ENCODE results near the gene RPS6KA2.

Gene RPS6KA2

GRCh38 chr6:166361077-166361429 is 266.0 kb downstream of the RPS6KA2 start:
- no peak overlapping the region for H3K4me3 ChIP-seq (replicated peaks in 1 of 2; ENCODE audit: low read depth in 2 of 2, low read length in 2 of 2)
- peak; percentile 37 to 67 for DNase-seq (ENCODE audit: low read depth in 2 of 2)
- TF ChIP-seq, protein P1, sequence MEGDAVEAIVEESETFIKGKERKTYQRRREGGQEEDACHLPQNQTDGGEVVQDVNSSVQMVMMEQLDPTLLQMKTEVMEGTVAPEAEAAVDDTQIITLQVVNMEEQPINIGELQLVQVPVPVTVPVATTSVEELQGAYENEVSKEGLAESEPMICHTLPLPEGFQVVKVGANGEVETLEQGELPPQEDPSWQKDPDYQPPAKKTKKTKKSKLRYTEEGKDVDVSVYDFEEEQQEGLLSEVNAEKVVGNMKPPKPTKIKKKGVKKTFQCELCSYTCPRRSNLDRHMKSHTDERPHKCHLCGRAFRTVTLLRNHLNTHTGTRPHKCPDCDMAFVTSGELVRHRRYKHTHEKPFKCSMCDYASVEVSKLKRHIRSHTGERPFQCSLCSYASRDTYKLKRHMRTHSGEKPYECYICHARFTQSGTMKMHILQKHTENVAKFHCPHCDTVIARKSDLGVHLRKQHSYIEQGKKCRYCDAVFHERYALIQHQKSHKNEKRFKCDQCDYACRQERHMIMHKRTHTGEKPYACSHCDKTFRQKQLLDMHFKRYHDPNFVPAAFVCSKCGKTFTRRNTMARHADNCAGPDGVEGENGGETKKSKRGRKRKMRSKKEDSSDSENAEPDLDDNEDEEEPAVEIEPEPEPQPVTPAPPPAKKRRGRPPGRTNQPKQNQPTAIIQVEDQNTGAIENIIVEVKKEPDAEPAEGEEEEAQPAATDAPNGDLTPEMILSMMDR (IDR thresholded peaks at IDR 0.05; ENCODE audit: low read depth, low read length) = no peak

DNA sequence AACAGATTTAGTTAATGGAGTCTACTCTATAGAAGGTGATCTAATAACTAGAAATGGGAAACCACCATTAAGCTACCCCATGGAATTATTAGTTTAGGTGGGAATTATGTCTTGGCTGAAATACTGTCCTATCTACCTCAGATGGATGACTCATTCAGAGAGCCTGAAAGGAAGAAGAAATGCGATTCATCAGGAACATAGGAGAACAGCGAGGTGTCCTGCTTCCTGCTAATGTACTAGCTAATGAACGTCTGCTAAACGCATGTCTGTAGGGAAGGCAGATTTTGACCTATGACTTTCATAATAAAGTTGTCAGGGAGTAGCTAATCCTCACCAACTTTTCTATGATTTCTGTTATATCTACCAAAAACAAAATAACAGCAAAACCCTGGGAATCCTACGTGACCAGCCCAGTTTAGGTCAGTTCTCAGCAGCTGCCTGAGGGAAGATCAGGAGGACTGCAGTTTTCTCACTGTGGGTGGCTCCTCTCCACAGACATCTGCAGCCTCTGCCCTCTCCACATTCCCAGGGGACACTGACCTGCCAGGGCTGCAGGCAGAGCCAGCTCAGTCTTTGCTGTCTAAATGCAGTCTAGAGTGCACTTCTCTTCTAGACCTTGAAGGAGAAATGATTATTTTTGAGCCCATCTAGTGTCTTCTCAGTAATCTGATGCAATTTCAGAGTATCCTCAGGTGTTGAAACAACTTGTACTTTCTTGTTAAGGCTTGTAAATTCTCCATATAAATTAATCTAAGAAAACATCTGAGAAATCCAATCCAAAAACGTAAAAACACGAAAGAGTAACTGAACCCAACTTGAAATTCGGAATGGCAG is 266.6 kb downstream of the RPS6KA2 start:
- no peak overlapping the region for H3K4me3 ChIP-seq (replicated peaks in 1 of 2; ENCODE audit: low read depth in 2 of 2, low read length in 2 of 2)
- peak; percentile 29 to 37 for DNase-seq (ENCODE audit: low read depth in 2 of 2)
- TF ChIP-seq, protein P1 (IDR thresholded peaks at IDR 0.05; ENCODE audit: low read depth, low read length) = no peak
